GM19463 (cell line): ENCODE data around the gene FNDC3B.

Source experiments
- ATAC-seq: cut with Tn5 transposase; IDR thresholded peaks from one replicate; pipeline ENCODE4 v1.9.1; 2021; ENCODE audit warnings: mild to moderate bottlenecking, moderate library complexity; ENCODE audit not compliant: unreplicated experiment

Gene FNDC3B

GRCh38 chr3:172321035-172321434 lies 281.7 kb downstream of the FNDC3B start:
- ATAC-seq: no peak

GRCh38 chr3:172323894-172324610 lies 284.7 kb downstream of the FNDC3B start:
- no peak for ATAC-seq

- no peak for ATAC-seq
Measured at GRCh38 chr3:172324611-172325203, 285.3 kb downstream of the FNDC3B start.

GRCh38 chr3:172325461-172325860 lies 286.1 kb downstream of the FNDC3B start:
- ATAC-seq: no peak

GRCh38 chr3:172326993-172327392 lies 287.6 kb downstream of the FNDC3B start:
- no peak for ATAC-seq

- no peak for ATAC-seq
Measured at GRCh38 chr3:172328282-172328681, 288.9 kb downstream of the FNDC3B start.

- no peak for ATAC-seq
Measured at GRCh38 chr3:172329070-172329469, 289.7 kb downstream of the FNDC3B start.

GRCh38 chr3:172330413-172330812 lies 291.0 kb downstream of the FNDC3B start:
- no peak for ATAC-seq

- ATAC-seq: no peak
Measured at GRCh38 chr3:172332256-172333041, 293.1 kb downstream of the FNDC3B start.

GRCh38 chr3:172333042-172333377 lies 293.6 kb downstream of the FNDC3B start:
- no peak for ATAC-seq

GRCh38 chr3:172333692-172334457 lies 294.5 kb downstream of the FNDC3B start:
- no peak for ATAC-seq

GRCh38 chr3:172334671-172335207 lies 295.4 kb downstream of the FNDC3B start:
- no peak for ATAC-seq

GRCh38 chr3:172339892-172340291 lies 300.5 kb downstream of the FNDC3B start:
- ATAC-seq: no peak

GRCh38 chr3:172340583-172340982 lies 301.2 kb downstream of the FNDC3B start:
- no peak for ATAC-seq

- peak; percentile 69 for ATAC-seq
Measured at GRCh38 chr3:172341482-172342059, 302.2 kb downstream of the FNDC3B start.

- ATAC-seq: no peak
Measured at GRCh38 chr3:172342097-172342659, 302.8 kb downstream of the FNDC3B start.

- ATAC-seq: no peak
Measured at GRCh38 chr3:172343117-172343516, 303.7 kb downstream of the FNDC3B start.

GRCh38 chr3:172343979-172344378 lies 304.6 kb downstream of the FNDC3B start:
- no peak for ATAC-seq

- ATAC-seq: no peak
Measured at GRCh38 chr3:172346161-172346560, 306.8 kb downstream of the FNDC3B start.
